Memory B cell (primary cell): Measurements from ENCODE around the gene MPRIP.
"Not testable (repeated sequence)": the region's sequence is repeated elsewhere in the genome, so short reads cannot be mapped to it uniquely, and the experiment has no call there.

Experiments used
- ATAC-seq: fragments of 150-1000 bp; cut with Tn5 transposase; 2 replicates; pipeline ENCODE4 v1.10.0; 2021; ENCODE audit warnings: low read depth, mild to moderate bottlenecking, moderate library complexity
- DNase-seq, 2 donors: peaks; one replicate each; pipeline ENCODE4 v3.0.0; 2022; ENCODE audit warnings: low spot score in 2 of 2
- H3K27ac Mint-ChIP-seq: one replicate; pipeline ENCODE4 v1.8.0; 2022; ENCODE audit warnings: mild to moderate bottlenecking, moderate library complexity, mixed read lengths
- H3K27me3 Mint-ChIP-seq: one replicate; pipeline ENCODE4 v1.8.0; 2022; ENCODE audit warnings: mixed read lengths
- H3K36me3 Mint-ChIP-seq: one replicate; pipeline ENCODE4 v1.8.0; 2022; ENCODE audit warnings: mild to moderate bottlenecking, mixed read lengths
- H3K4me1 Mint-ChIP-seq: one replicate; pipeline ENCODE4 v1.8.0; 2022; ENCODE audit warnings: mixed read lengths
- H3K4me3 Mint-ChIP-seq: one replicate; pipeline ENCODE4 v1.8.0; 2022; ENCODE audit warnings: mild to moderate bottlenecking, moderate library complexity, mixed read lengths
- H3K9me3 Mint-ChIP-seq: one replicate; pipeline ENCODE4 v1.8.0; 2022; ENCODE audit warnings: mixed read lengths

MPRIP gene

GRCh38 chr17:17134051-17134956 lies 92.0 kb downstream of the MPRIP start:
- ATAC-seq (no peak), DNase-seq (no peak)
- Mint-ChIP-seq H3K4me1 (peaks cover 5% of the 10 kb centered on the region), H3K9me3 (no peaks in the 10 kb centered on the region), H3K27ac (no peak overlapping the region), H3K4me3 (no peak overlapping the region), H3K36me3 (peaks cover 11% of the 10 kb centered on the region), H3K27me3 (no peaks in the 10 kb centered on the region)

- peaks cover 4% of the 10 kb centered on the region for H3K4me1 Mint-ChIP-seq
- ATAC-seq (no peak), DNase-seq (no peak)
- H3K4me3 Mint-ChIP-seq, result no peak overlapping the region
- H3K36me3 Mint-ChIP-seq, result peaks cover 11% of the 10 kb centered on the region
- H3K9me3 Mint-ChIP-seq, result no peaks in the 10 kb centered on the region
- no peak overlapping the region for H3K27ac Mint-ChIP-seq
- H3K27me3 Mint-ChIP-seq, result no peaks in the 10 kb centered on the region
Observed at GRCh38 chr17:17134957-17135333, 92.7 kb downstream of the MPRIP start.

DNA sequence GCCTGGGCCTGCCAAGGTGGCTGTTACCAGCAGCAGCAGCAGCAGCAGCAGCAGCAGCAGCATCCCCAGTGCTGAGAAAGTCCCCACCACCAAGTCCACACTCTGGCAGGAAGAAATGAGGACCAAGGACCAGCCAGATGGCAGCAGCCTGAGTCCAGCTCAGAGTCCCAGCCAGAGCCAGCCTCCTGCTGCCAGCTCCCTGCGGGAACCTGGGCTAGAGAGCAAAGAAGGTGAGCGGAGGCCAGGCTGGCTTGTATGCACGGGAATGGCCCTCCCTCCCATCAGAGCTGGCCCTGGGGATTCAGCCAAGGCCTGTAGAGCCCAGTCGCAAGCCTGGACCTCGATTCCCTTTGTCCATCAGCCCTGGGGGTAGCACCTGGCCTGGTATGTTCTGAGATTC lies 94.0 kb downstream of the MPRIP start:
- H3K4me1 Mint-ChIP-seq, H3K27me3 Mint-ChIP-seq, H3K9me3 Mint-ChIP-seq, DNase-seq, H3K27ac Mint-ChIP-seq, ATAC-seq, H3K4me3 Mint-ChIP-seq: not testable (repeated sequence)
- H3K36me3 Mint-ChIP-seq, result peaks cover 11% of the 10 kb centered on the region

DNA sequence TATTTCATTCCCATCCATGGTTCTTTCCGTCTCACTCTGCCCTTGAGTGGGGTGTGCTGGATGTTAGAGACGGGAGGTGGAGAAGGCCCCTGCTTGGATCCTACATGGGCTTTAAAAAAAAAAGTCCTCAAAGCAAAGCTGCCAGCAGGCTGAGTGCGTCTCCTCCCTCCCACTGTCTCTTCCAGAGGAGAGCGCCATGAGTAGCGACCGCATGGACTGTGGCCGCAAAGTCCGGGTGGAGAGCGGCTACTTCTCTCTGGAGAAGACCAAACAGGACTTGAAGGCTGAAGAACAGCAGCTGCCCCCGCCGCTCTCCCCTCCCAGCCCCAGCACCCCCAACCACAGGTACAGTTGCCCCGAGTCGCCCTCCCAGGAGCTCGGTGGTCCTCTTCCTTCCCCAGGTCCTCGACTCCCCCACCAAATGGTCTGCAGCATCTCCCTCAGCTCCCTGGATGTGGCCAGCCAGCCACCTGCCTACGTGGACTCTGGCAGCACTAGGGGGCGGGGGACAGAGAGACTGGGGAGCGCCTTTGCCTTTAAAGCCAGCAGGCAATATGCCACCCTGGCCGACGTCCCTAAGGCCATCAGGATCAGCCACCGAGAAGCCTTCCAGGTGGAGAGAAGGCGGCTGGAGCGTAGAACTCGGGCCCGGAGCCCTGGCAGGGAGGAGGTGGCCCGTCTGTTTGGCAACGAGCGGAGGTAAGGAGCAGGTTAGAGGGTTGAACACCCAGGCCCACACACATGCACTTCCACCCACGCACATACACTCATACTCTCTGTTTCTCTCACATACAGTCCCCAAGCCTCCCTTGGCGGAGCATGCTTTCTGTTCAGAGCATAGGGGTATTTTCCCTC lies 95.7 kb downstream of the MPRIP start:
- H3K36me3 Mint-ChIP-seq, result peaks cover 16% of the 10 kb centered on the region
- no peak for ATAC-seq
- no peak overlapping the region for H3K4me3 Mint-ChIP-seq

DNA sequence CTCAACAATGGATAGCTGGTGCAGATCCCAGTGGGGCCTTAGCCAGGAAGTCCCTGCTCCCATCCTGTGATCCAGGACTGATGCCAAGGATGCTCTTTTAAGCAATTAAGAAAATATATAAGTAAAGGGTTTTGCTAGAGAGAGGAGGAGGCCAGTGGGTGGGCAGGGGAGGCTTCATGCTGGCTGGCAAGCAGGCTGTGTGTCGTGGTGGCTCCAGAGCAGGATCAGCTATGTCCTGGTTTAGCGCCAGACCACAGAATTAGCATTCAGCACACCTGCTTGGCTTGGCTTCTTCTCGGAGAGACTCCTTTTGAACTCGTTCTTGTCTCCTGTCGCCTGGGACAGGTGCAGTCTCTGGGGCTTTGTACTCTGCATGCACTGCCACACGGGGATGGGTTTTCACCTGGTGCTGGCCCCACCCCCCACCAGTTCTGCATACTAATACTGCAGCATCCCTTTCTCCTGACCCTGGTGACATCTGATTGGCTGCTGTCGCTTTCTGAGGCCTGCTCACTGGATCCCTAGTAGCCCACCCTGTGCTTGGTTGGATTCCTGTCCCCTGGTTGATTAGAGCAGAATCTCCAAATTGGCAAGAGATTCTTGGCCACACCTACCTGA lies 97.8 kb downstream of the MPRIP start:
- Mint-ChIP-seq H3K27ac (no peak overlapping the region), H3K4me3 (no peak overlapping the region)
- ATAC-seq, result no peak

More for the DNA sequence above, 95.7 kb downstream of the MPRIP start:
- no peak overlapping the region for H3K27ac Mint-ChIP-seq
- peaks cover 4% of the 10 kb centered on the region for H3K4me1 Mint-ChIP-seq
- no peaks in the 10 kb centered on the region for H3K27me3 Mint-ChIP-seq
- H3K9me3 Mint-ChIP-seq, result no peaks in the 10 kb centered on the region
- DNase-seq, result no peak

DNA sequence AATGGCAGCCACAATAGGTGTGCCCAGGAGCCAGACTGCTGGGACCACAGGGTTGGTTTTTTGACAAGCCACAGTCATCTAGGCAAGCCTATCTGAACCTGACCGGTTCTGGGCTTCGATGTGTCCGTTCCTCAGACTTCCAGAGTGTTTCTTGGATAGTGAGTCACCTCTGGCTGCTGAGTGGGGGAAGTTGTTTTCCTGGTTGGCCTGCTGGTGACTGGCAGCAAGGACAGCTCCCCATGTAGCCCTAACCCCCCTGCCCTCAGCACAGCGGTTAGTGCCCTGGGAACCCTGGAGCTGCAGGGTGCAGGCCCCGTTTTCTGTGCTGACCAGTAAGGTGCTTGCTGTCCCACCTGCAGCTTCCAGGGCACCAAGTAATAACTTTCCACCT lies 98.3 kb downstream of the MPRIP start:
- H3K27me3 Mint-ChIP-seq, result no peaks in the 10 kb centered on the region
- ATAC-seq (no peak), DNase-seq (no peak)
- H3K36me3 Mint-ChIP-seq, result peaks cover 19% of the 10 kb centered on the region
- no peaks in the 10 kb centered on the region for H3K9me3 Mint-ChIP-seq
- no peak overlapping the region for H3K27ac Mint-ChIP-seq
- H3K4me1 Mint-ChIP-seq, result peaks cover 4% of the 10 kb centered on the region
- H3K4me3 Mint-ChIP-seq, result no peak overlapping the region

More for the DNA sequence above, 97.8 kb downstream of the MPRIP start:
- peaks cover 16% of the 10 kb centered on the region for H3K36me3 Mint-ChIP-seq
- no peak for DNase-seq
- no peaks in the 10 kb centered on the region for H3K27me3 Mint-ChIP-seq
- peaks cover 4% of the 10 kb centered on the region for H3K4me1 Mint-ChIP-seq
- H3K9me3 Mint-ChIP-seq, result no peaks in the 10 kb centered on the region

GRCh38 chr17:17141279-17141678 lies 99.0 kb downstream of the MPRIP start:
- H3K27ac Mint-ChIP-seq, result no peak overlapping the region
- H3K36me3 Mint-ChIP-seq, result peaks cover 20% of the 10 kb centered on the region
- DNase-seq (no peak), ATAC-seq (no peak)
- H3K4me3 Mint-ChIP-seq, result no peak overlapping the region
- H3K9me3 Mint-ChIP-seq, result no peaks in the 10 kb centered on the region
- peaks cover 4% of the 10 kb centered on the region for H3K4me1 Mint-ChIP-seq
- no peaks in the 10 kb centered on the region for H3K27me3 Mint-ChIP-seq

DNA sequence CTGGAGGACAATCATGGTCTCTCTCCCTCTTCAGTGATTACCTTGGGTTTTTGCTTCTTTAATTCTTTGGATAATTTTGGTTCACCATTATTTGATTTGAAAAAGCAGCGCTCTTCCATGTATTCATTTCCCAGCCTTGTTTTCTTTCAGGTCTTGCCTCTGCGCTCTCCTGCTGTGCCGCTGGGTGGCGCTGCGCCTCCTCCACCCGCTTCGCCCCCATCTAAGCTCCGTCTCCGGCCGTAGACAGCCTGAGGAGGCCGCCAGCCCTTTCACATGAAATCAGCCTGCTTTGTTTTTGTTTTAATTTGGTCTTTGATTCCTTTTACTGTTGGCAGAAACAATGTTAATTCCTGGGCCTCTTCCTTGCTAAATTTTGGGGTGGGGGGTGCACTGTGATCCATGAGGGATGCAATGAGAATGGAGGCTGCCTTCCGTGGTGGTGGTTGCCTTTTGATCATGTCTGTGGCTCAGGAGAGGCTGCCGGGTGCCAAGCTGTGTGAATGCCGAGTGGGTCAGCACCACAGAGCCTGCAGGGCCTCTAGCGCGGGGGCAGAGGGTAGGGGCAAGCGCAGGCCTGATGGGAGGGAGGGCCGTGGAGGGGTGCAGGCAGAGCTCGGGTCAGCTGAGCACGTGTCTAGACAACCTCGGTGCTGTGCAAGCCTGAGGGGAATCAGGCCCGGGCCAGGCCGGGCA lies 99.7 kb downstream of the MPRIP start:
- no peak overlapping the region for H3K27ac Mint-ChIP-seq
- no peaks in the 10 kb centered on the region for H3K27me3 Mint-ChIP-seq
- no peak for DNase-seq
- H3K4me1 Mint-ChIP-seq, result peaks cover 4% of the 10 kb centered on the region
- no peaks in the 10 kb centered on the region for H3K9me3 Mint-ChIP-seq
- H3K4me3 Mint-ChIP-seq, result no peak overlapping the region
- ATAC-seq, result peak; percentile 32
- H3K36me3 Mint-ChIP-seq, result peaks cover 23% of the 10 kb centered on the region

- H3K9me3 Mint-ChIP-seq, result no peaks in the 10 kb centered on the region
- H3K36me3 Mint-ChIP-seq, result peaks cover 23% of the 10 kb centered on the region
- no peak overlapping the region for H3K4me3 Mint-ChIP-seq
- ATAC-seq, result no peak
- no peaks in the 10 kb centered on the region for H3K27me3 Mint-ChIP-seq
- peaks cover 4% of the 10 kb centered on the region for H3K4me1 Mint-ChIP-seq
- no peak overlapping the region for H3K27ac Mint-ChIP-seq
- no peak for DNase-seq
Observed at GRCh38 chr17:17142556-17142955, 100.3 kb downstream of the MPRIP start.

GRCh38 chr17:17143501-17143900 lies 101.2 kb downstream of the MPRIP start:
- no peak for DNase-seq
- H3K27ac Mint-ChIP-seq, result no peak overlapping the region
- ATAC-seq, result no peak
- H3K4me1 Mint-ChIP-seq, result peaks cover 2% of the 10 kb centered on the region
- H3K36me3 Mint-ChIP-seq, result peaks cover 23% of the 10 kb centered on the region
- H3K9me3 Mint-ChIP-seq, result no peaks in the 10 kb centered on the region
- no peak overlapping the region for H3K4me3 Mint-ChIP-seq
- no peaks in the 10 kb centered on the region for H3K27me3 Mint-ChIP-seq

- no peaks in the 10 kb centered on the region for H3K9me3 Mint-ChIP-seq
- no peaks in the 10 kb centered on the region for H3K4me1 Mint-ChIP-seq
- DNase-seq (no peak), ATAC-seq (no peak)
- H3K27me3 Mint-ChIP-seq, result no peaks in the 10 kb centered on the region
- H3K27ac Mint-ChIP-seq, result no peak overlapping the region
- H3K4me3 Mint-ChIP-seq, result no peak overlapping the region
- peaks cover 22% of the 10 kb centered on the region for H3K36me3 Mint-ChIP-seq
Observed at GRCh38 chr17:17144061-17144460, 101.8 kb downstream of the MPRIP start.

DNA sequence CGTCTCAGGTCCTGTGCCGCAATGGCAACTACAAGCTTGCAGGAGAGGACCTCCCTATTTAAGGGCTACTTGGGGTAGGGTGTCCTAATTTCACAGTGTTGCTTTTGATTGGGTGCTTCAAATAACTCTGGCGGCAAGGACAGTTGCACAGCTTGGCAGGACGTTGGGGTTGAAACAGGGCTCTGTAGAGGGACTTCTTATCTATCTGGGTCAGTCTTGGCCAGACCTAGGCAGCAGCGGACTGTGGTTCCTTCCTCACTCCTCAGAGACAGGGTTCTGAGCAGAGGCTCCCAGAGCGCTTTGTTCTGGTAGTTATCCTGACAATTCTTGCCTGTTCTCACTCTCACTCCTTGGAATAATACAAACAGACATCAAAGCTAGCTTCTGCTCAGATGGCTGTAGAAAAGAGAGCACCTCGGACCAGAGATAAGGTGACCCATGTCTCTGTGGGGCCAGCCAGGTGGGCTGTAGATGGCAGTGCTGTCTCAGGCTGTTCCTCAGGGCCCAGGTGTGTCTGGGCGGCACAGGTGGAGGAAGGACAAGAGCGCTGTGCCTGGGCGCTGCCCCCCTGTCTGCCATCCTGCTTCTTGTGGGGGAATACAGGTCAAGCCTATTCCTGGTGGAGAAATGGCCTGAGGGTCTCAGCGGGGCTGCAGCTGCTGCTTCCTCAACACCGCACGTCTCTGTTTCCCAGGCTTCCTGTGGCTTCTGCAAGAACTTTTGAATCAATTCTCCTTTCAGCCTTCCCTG lies 102.8 kb downstream of the MPRIP start:
- Mint-ChIP-seq H3K27ac (no peak overlapping the region), H3K4me1 (peaks cover 5% of the 10 kb centered on the region), H3K4me3 (no peak overlapping the region), H3K27me3 (no peaks in the 10 kb centered on the region), H3K9me3 (no peaks in the 10 kb centered on the region), H3K36me3 (peaks cover 25% of the 10 kb centered on the region)
- ATAC-seq (no peak), DNase-seq (no peak)

GRCh38 chr17:17146786-17147406 lies 104.6 kb downstream of the MPRIP start:
- H3K9me3 Mint-ChIP-seq, result no peaks in the 10 kb centered on the region
- H3K27me3 Mint-ChIP-seq, result no peaks in the 10 kb centered on the region
- no peak overlapping the region for H3K4me3 Mint-ChIP-seq
- peaks cover 29% of the 10 kb centered on the region for H3K36me3 Mint-ChIP-seq
- peaks cover 7% of the 10 kb centered on the region for H3K4me1 Mint-ChIP-seq
- ATAC-seq (peak; percentile 49), DNase-seq (no peak)
- no peak overlapping the region for H3K27ac Mint-ChIP-seq
